ENCODE data around the gene YEATS2. TPM values are rescaled to one million over a fixed set of nuclear protein-coding genes. Genes with fewer than 3 reads are reported as not detected.
"Not testable (repeated sequence)": the region's sequence is repeated elsewhere in the genome, so short reads cannot be mapped to it uniquely, and the experiment has no call there.

The YEATS2 gene
- total and polyA plus RNA-seq, 4 donors, result 4.5 to 48.1 (median 17.8) TPM

- ATAC-seq (ENCODE audit: low FRiP score); H3K4me3 ChIP-seq (ENCODE audit: low read length in 2 of 2); H3K27me3 ChIP-seq (ENCODE audit: control insufficient read depth in 1 of 2, insufficient read depth in 2 of 2, low read length in 1 of 2); DNase-seq; H3K27ac ChIP-seq (ENCODE audit: low read depth in 1 of 2, low read length in 2 of 2); H3K36me3 ChIP-seq (ENCODE audit: control insufficient read depth in 1 of 2, insufficient read depth in 2 of 2, low read length in 1 of 2); intact Hi-C loops (cut with DNase I); H3K4me1 ChIP-seq (ENCODE audit: control insufficient read depth in 1 of 2, insufficient read depth in 2 of 2, low read length in 2 of 2); H3K9me3 ChIP-seq (ENCODE audit: control insufficient read depth, low read length): not testable (repeated sequence)
- WGBS, 2 donors, result 85 to 95% methylated on average over 5 of the region's 5 CpGs
These were observed 78.9 kb downstream of the YEATS2 start for GRCh38 chr3:183776451-183776850.

- Histone ChIP-seq H3K9me3 (ENCODE audit: control insufficient read depth, low read length) (no peaks in the 10 kb centered on the region), H3K27me3 (ENCODE audit: control insufficient read depth in 1 of 2, insufficient read depth in 2 of 2, low read length in 1 of 2) (no peaks in the 10 kb centered on the region), H3K27ac (ENCODE audit: low read depth in 1 of 2, low read length in 2 of 2) (no peak overlapping the region), H3K4me1 (ENCODE audit: control insufficient read depth in 1 of 2, insufficient read depth in 2 of 2, low read length in 2 of 2) (no peaks in the 10 kb centered on the region), H3K4me3 (ENCODE audit: low read length in 2 of 2) (no peak overlapping the region), H3K36me3 (ENCODE audit: control insufficient read depth in 1 of 2, insufficient read depth in 2 of 2, low read length in 1 of 2) (peaks cover 2 to 6% of the 10 kb centered on the region in 2 donors)
- ATAC-seq (ENCODE audit: low FRiP score) (no peak), DNase-seq (no peak)
- WGBS, 2 donors, result 92 to 94% methylated on average over 4 of the region's 4 CpGs
- intact Hi-C loops (cut with DNase I), result no loop called here
These were observed 79.5 kb downstream of the YEATS2 start for GRCh38 chr3:183777016-183777618.

DNA sequence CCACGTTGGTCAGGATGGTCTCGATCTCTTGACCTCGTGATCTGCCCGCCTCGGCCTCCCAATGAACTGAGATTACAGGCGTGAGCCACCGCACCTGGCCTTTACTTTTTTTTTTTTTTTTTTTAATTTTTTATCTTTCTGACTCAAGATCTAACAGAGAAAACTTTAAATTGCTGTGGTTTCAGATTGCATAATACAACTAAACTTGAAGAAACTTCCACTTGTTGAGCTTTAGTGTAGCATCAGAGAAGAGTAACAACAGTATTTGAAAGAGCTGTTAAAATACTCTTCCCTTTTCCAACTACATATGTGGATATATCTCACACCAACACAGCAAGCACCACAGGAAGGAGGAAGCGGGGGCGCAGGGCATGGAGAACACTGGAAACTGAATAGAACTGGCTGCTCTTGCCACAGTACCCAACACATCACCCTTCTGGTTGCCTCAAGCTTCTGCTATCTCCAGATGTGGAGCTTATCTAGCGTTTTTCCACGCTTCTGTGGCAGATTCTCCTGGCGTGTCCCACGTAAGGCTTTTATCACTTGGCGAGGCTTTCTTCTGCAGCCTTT, 82.4 kb downstream of the YEATS2 start:
- ATAC-seq (ENCODE audit: low FRiP score) (no peak), DNase-seq (no peak)
- Histone ChIP-seq H3K9me3 (ENCODE audit: control insufficient read depth, low read length) (no peaks in the 10 kb centered on the region), H3K27ac (ENCODE audit: low read depth in 1 of 2, low read length in 2 of 2) (no peak overlapping the region), H3K4me1 (ENCODE audit: control insufficient read depth in 1 of 2, insufficient read depth in 2 of 2, low read length in 2 of 2) (no peaks in the 10 kb centered on the region), H3K4me3 (ENCODE audit: low read length in 2 of 2) (no peak overlapping the region), H3K36me3 (ENCODE audit: control insufficient read depth in 1 of 2, insufficient read depth in 2 of 2, low read length in 1 of 2) (peaks cover 2 to 5% of the 10 kb centered on the region in 2 donors), H3K27me3 (ENCODE audit: control insufficient read depth in 1 of 2, insufficient read depth in 2 of 2, low read length in 1 of 2) (no peaks in the 10 kb centered on the region)
- 88 to 92% methylated on average over 14 of the region's 14 CpGs for WGBS, 2 donors
- intact Hi-C loops (cut with DNase I), result no loop called here

- Histone ChIP-seq H3K4me3 (ENCODE audit: low read length in 2 of 2) (no peak overlapping the region), H3K27ac (ENCODE audit: low read depth in 1 of 2, low read length in 2 of 2) (no peak overlapping the region), H3K9me3 (ENCODE audit: control insufficient read depth, low read length) (no peaks in the 10 kb centered on the region), H3K36me3 (ENCODE audit: control insufficient read depth in 1 of 2, insufficient read depth in 2 of 2, low read length in 1 of 2) (peaks cover 2 to 7% of the 10 kb centered on the region in 2 donors), H3K4me1 (ENCODE audit: control insufficient read depth in 1 of 2, insufficient read depth in 2 of 2, low read length in 2 of 2) (no peaks in the 10 kb centered on the region), H3K27me3 (ENCODE audit: control insufficient read depth in 1 of 2, insufficient read depth in 2 of 2, low read length in 1 of 2) (no peaks in the 10 kb centered on the region)
- WGBS, 2 donors, result 93 to 96% methylated on average over 6 of the region's 6 CpGs
- intact Hi-C loops (cut with DNase I), result no loop called here
- DNase-seq (no peak), ATAC-seq (ENCODE audit: low FRiP score) (no peak)
These were observed 83.6 kb downstream of the YEATS2 start for GRCh38 chr3:183781246-183781645.

GRCh38 chr3:183782576-183783276, 85.1 kb downstream of the YEATS2 start:
- Histone ChIP-seq H3K27ac (ENCODE audit: low read depth in 1 of 2, low read length in 2 of 2) (no peak overlapping the region), H3K4me1 (ENCODE audit: control insufficient read depth in 1 of 2, insufficient read depth in 2 of 2, low read length in 2 of 2) (no peaks in the 10 kb centered on the region), H3K27me3 (ENCODE audit: control insufficient read depth in 1 of 2, insufficient read depth in 2 of 2, low read length in 1 of 2) (no peaks in the 10 kb centered on the region), H3K36me3 (ENCODE audit: control insufficient read depth in 1 of 2, insufficient read depth in 2 of 2, low read length in 1 of 2) (peaks cover 2 to 5% of the 10 kb centered on the region in 2 donors), H3K9me3 (ENCODE audit: control insufficient read depth, low read length) (no peaks in the 10 kb centered on the region), H3K4me3 (ENCODE audit: low read length in 2 of 2) (no peak overlapping the region)
- DNase-seq, result no peak
- WGBS, 2 donors, result 56% methylated on average over 7 of the region's 7 CpGs
- intact Hi-C loops (cut with DNase I), result no loop called here
- ATAC-seq (ENCODE audit: low FRiP score), result no peak

DNA sequence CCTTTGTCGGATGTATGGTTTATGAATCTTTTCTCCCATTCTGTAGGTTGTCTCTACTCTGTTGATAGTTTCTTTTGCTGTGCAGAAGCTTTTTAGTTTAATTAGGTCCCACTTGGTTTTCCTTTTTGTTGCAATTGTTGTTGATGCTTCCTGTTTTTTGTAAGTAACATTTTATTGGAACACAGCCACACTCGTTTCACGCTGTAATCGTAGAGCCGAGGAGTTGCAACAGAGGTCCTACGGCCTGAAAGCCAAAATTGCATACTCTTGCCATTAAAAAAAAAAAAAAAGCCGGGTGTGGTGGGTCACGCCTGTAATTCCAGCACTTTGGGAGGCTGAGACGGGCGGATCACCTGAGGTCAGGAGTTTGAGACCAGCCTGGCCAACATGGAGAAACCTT, 86.9 kb downstream of the YEATS2 start:
- WGBS, 2 donors, result 93 to 94% methylated on average over 10 of the region's 10 CpGs
- intact Hi-C loops (cut with DNase I), result not testable (repeated sequence)

GRCh38 chr3:183789826-183790225, 92.2 kb downstream of the YEATS2 start:
- no peak for ATAC-seq (ENCODE audit: low FRiP score)
- 88 to 93% methylated on average over 4 of the region's 4 CpGs for WGBS, 2 donors
- intact Hi-C loops (cut with DNase I), result no loop called here
- no peaks in the 10 kb centered on the region for H3K4me1 ChIP-seq (ENCODE audit: control insufficient read depth in 1 of 2, insufficient read depth in 2 of 2, low read length in 2 of 2)
- no peaks in the 10 kb centered on the region for H3K27me3 ChIP-seq (ENCODE audit: control insufficient read depth in 1 of 2, insufficient read depth in 2 of 2, low read length in 1 of 2)
- H3K9me3 ChIP-seq (ENCODE audit: control insufficient read depth, low read length), result no peaks in the 10 kb centered on the region
- H3K27ac ChIP-seq (ENCODE audit: low read depth in 1 of 2, low read length in 2 of 2), result no peak overlapping the region
- peaks cover 2 to 4% of the 10 kb centered on the region in 2 donors for H3K36me3 ChIP-seq (ENCODE audit: control insufficient read depth in 1 of 2, insufficient read depth in 2 of 2, low read length in 1 of 2)
- H3K4me3 ChIP-seq (ENCODE audit: low read length in 2 of 2), result no peak overlapping the region
- no peak for DNase-seq

More for the DNA sequence above, 86.9 kb downstream of the YEATS2 start:
- not testable (repeated sequence) for H3K27ac ChIP-seq (ENCODE audit: low read depth in 1 of 2, low read length in 2 of 2); DNase-seq; H3K36me3 ChIP-seq (ENCODE audit: control insufficient read depth in 1 of 2, insufficient read depth in 2 of 2, low read length in 1 of 2); H3K4me3 ChIP-seq (ENCODE audit: low read length in 2 of 2); H3K4me1 ChIP-seq (ENCODE audit: control insufficient read depth in 1 of 2, insufficient read depth in 2 of 2, low read length in 2 of 2); H3K9me3 ChIP-seq (ENCODE audit: control insufficient read depth, low read length); ATAC-seq (ENCODE audit: low FRiP score); H3K27me3 ChIP-seq (ENCODE audit: control insufficient read depth in 1 of 2, insufficient read depth in 2 of 2, low read length in 1 of 2)

DNA sequence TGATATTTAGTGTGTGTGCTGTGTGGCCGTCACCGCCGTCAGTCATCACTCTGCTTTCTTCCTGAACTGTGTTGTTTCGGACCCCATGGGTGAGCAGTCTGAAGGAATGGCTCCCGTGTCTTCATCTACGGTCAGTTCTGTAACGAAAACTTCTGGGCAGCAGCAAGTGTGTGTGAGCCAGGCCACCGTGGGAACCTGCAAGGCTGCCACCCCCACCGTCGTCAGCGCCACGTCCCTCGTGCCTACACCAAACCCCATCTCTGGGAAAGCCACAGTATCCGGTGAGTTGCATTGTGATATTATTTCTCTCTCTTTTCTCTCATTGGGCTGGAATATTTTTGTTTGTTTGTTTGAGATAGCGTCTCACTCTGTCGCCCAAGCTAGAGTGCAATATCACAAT, 93.1 kb downstream of the YEATS2 start:
- Histone ChIP-seq H3K4me3 (ENCODE audit: low read length in 2 of 2) (no peak overlapping the region), H3K4me1 (ENCODE audit: control insufficient read depth in 1 of 2, insufficient read depth in 2 of 2, low read length in 2 of 2) (no peaks in the 10 kb centered on the region), H3K27me3 (ENCODE audit: control insufficient read depth in 1 of 2, insufficient read depth in 2 of 2, low read length in 1 of 2) (no peaks in the 10 kb centered on the region), H3K9me3 (ENCODE audit: control insufficient read depth, low read length) (no peaks in the 10 kb centered on the region), H3K27ac (ENCODE audit: low read depth in 1 of 2, low read length in 2 of 2) (no peak overlapping the region), H3K36me3 (ENCODE audit: control insufficient read depth in 1 of 2, insufficient read depth in 2 of 2, low read length in 1 of 2) (peaks cover 2 to 4% of the 10 kb centered on the region in 2 donors)
- intact Hi-C loops (cut with DNase I), result no loop called here
- ATAC-seq (ENCODE audit: low FRiP score) (no peak), DNase-seq (no peak)
- 90 to 91% methylated on average over 16 of the region's 16 CpGs for WGBS, 2 donors

DNA sequence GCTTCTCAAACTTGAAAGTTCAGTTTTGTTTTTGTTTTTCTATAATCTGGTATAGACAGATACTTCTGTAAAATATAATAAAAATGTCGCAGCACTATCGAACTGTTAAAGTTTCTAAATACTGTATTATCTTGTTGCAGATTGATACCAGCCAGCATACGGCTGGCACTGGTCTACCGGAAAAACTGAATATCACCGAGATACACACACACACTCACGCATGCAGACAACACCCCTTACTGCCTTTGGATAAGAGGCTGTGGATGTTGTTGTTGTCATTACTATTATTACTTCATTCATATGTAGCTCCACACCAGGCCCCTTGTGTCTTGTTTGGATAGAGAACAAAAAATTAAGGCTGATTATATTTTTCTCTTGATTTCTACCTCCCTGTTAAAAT, 95.4 kb downstream of the YEATS2 start:
- ATAC-seq (ENCODE audit: low FRiP score) (no peak), DNase-seq (no peak)
- H3K36me3 ChIP-seq (ENCODE audit: control insufficient read depth in 1 of 2, insufficient read depth in 2 of 2, low read length in 1 of 2), result peaks cover 2% of the 10 kb centered on the region in 2 donors
- H3K4me1 ChIP-seq (ENCODE audit: control insufficient read depth in 1 of 2, insufficient read depth in 2 of 2, low read length in 2 of 2), result no peaks in the 10 kb centered on the region
- intact Hi-C loops (cut with DNase I), result no loop called here
- no peaks in the 10 kb centered on the region for H3K27me3 ChIP-seq (ENCODE audit: control insufficient read depth in 1 of 2, insufficient read depth in 2 of 2, low read length in 1 of 2)
- no peak overlapping the region for H3K4me3 ChIP-seq (ENCODE audit: low read length in 2 of 2)
- no peaks in the 10 kb centered on the region for H3K9me3 ChIP-seq (ENCODE audit: control insufficient read depth, low read length)
- H3K27ac ChIP-seq (ENCODE audit: low read depth in 1 of 2, low read length in 2 of 2), result no peak overlapping the region
- WGBS, 2 donors, result 85 to 87% methylated on average over 6 of the region's 6 CpGs

Data from aorta (tissue), 5 donors.